ENCODE results near the gene FBXO48.

Gene FBXO48

GRCh38 chr2:68412127-68412819 lies 54.8 kb downstream of the FBXO48 start:
- no peak for DNase-seq (ENCODE audit: low read depth)

GRCh38 chr2:68411397-68412126 lies 55.5 kb downstream of the FBXO48 start:
- DNase-seq (ENCODE audit: low read depth), result no peak
